ENCODE measurements around the gene NBAS.
A peak's percentile ranks its signal among the peaks of the same experiment; 100 is the strongest.
"Not testable (repeated sequence)": the region's sequence is repeated elsewhere in the genome, so short reads cannot be mapped to it uniquely, and the experiment has no call there.

NBAS gene

DNA sequence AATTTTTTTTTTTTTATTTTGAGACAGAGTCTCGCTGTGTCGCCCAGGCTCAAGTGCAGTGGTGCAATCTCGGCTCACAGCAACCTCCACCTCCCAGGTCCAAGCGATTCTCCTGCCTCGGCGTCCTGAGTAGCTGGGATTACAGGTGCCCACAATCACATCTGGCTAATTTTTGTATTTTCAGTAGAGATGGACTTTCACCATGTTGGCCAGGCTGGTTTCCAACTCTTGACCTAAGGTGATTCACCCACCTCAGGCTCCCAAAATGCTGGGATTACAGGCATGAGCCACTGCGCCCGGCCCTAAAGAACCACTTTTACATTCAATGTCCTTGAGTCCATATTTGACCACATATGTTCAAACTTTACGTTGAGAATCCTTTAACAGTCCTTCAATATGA is 156.6 kb downstream of the NBAS start:
- DNase-seq = not testable (repeated sequence)

DNA sequence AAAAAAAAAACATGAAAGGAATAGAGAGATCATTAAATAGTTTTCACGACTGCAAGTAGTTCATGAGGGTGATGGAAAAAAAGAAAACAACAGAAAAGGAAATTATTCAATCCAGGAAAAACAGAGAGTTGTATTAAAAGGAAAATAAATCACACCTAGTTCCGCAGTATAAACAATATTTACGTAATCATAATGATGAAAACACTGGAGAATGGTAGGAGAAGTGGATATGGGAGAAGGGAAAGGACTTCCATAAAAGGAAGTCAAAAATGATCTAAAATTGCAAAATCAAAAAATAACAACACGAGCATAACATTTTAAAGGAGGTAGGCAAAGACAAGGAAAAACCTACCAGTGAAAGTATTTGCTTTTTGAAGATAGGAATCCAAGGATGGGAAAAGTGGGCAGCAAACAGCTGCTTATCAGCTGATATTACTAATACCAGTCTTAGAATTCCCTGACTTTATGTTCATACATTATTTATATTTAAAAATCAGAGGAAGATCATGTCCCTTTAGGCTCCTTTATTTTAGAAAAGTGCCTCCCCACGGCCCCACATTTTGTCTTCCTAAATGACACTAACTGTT is 160.8 kb downstream of the NBAS start:
- DNase-seq = no peak

DNA sequence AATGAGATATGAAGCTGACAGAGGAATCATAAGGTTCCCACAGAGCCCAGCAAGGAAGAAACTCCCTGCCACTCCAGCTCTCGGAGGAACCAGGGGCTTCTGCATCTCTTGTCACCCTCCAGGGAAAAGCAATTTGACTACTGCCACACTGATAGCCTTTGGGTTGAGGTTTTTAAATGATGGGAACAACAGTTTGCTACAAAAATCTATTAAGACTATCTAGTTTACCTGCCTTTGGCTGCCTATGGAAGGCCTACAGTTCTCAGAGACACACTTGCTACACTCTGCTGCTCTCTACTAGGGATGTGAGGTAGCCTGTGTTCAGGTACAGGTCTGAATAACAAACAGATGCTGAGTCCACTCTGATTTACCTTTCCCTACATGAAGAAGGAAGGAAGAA is 161.9 kb downstream of the NBAS start:
- peak in 1 of 2 experiments; percentile 97 for DNase-seq

DNA sequence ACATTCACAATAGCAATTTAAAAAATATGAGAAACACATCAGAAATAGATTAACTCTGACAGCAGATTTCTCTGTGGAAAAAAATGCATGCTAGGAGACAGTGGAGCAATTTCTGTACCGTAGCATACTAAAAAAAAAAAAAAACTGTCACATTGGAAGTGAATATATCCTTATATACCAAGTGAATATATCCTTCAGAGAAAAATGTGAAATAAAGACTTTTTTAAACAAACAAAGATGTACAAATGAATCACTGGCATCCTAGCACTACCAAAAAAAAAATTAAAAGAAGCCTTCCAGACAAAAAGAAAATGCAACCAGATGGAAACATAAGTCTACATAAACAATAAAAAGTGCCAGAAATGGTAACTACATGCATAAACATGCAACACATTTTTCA is 169.4 kb downstream of the NBAS start:
- no peak for DNase-seq

DNA sequence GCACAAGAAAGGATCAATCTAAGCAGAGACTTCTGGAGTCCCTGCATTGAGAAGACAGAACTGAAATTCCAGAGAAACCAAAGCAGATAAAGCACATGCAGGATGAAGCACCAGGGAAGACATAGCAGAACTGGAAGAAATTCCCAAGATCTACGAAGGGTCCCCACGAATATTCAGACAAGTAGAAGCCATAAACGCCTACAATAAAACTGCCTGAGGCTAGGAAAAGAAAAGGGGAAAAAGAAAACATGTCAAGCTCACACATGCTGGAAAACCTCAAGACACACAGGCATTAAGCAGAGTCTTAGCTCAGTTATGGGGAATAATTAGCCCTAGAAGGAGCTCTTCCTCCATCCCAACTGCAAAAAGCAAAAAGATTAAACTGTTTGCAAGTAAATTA is 171.2 kb downstream of the NBAS start:
- DNase-seq = peak; percentile 95 to 96

DNA sequence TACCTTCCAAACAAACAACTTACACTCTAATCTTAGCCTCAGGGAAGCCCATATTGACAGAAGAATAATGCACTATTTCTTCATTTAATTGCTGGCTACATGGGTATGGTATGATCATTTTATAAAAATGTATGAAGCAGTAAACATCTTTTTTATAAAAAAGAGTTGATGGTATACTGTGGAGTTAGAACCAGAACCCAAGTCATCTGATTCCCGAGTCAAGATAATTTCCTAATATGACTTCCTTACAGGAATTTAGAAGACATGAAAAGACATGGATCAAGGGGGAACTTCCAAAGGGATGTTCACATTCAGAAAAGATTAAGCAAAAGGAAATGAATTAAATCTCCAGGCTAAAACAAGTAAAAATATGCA is 171.8 kb downstream of the NBAS start:
- DNase-seq = no peak

DNA sequence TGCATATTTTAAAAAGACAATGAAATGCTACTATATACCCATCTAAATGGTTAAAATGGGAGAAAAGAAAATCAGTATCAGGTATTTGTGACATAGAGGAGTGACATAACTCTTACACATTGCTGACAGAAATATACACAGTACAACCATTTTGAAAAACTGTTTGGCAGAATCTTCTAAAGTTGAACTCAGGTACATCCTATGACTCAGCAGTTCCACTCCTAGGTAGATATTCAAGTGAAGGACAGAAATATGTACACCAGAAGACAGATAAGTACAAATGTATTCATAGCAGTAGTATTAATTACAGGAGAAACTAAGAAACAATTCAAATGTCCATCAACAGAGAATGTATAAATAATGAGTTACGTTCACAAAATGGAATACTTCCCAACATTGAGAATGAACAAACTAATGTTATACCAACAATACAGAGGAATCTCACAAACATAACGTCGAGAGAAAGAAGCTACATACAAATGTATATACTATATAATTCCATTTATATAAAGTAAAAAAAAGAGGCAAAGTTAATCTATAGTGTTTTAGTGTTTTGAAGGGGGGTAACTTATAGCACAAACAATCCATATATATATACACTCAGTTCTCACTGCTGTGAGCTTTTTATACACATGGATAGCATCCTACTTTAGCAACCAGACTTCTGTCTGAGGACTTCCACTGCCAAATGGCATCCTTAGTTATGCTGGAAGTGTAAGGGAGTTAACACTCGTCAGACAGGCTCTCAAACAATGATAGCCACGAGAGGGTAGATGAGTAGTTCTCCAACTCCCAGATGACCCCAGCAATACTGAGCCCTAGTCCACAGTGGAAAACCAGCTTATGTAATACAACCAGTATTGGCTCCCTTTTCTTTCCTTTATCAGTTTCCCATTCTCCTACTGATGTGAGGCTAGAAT is 172.5 kb downstream of the NBAS start:
- DNase-seq = peak in 1 of 2 experiments; percentile 96

DNA sequence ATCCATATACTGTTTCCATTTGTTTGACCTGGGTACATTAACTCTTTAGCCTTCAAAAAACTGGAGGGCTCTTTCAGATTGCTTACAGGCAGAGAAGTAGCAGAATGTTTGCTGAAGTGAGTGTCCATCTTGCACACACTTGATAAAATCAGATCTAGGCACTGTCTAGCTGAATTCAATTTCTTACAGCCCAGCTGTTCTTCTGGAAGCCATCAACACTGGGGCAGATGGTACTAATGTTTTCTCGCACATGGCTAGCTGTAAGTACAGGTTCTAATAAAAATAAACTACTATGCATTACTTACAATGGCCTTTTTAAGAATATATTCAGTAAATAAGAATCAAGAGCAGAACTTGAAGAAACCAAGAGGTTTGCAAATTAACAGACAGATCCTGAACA is 175.9 kb downstream of the NBAS start:
- peak; percentile 98 to 99 for DNase-seq

DNA sequence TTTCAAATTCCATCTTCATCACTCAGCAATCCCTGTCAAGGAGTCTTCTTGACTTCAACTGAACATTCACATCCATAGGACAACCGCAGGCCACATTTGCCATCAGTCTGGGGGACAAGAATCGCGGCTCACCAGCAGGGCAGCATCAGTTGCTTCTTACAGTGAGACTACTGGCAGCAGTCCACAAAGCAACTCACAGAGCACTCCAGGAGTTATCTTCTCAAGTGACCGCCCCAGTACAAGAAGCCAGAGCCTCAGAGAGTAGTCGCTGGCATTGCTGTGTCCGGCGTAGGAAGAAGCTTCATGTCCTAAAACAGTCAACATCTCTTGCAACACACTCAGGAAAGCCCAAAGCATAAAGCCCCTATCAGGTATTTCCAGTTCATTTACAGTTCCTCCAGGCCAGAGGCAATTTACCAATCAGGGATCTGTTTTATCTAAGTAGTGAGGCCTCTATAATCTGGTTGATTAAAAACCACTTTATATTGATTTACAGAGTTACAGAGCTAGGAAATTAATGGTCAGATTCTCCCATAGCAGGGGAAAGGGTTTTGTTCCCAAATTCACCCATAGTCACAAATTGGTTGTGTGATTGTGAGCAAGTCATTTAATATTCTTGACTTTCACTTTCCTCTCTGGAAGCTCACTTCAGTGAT is 177.3 kb downstream of the NBAS start:
- peak; percentile 100 for DNase-seq

DNA sequence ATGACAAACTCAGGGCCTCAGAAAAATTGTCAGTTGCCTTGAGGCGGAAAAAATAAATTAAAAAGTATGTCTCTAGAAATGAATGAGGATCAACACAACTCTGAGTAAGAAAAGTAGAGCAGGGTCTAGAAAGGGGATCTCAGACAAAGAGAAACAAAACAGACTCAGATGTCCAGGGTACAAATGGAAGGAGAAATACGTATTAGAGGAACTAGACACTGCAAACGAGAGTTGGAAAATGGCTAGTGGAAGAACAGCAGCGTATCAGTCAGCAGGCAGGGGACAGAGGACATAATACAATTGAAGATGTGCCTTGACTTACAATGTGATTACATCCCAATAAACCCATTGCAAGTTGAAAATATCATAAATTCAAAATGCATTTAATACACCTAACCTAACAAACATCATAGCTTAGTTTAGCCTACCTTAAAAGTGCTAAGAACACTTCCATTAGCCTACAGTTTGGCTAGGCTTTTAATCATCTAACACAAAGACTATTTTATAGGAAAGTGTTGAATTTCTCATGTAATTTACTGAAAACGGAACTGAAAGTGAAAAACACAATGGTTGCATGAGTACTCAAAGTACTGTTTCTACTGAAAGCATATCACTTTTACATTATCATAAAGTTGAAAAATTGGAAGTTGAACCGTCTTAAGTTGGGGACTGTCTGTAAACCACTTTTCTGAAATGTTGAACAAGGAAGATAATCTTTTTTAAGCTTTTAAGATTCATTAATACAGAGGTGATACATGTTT is 182.8 kb downstream of the NBAS start:
- peak; percentile 100 for DNase-seq

DNA sequence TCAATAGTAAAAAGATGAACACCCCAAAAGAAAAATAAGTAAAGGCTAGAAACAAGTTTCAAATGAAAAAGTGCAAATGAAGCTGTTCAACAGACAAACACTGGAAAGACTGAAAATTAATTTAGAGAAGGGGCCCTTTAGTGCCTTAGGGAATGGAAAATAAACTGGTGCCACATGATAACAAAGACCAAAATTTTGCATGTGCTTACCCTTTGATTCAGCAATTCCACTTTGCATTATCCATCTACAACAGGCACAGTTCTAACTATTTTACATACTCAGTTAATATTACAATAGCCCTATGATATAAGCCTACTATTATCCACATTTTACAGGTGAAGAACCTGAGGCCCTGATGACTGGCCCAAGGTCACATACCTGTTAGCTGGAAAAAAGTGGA is 183.9 kb downstream of the NBAS start:
- DNase-seq = peak; percentile 100

DNA sequence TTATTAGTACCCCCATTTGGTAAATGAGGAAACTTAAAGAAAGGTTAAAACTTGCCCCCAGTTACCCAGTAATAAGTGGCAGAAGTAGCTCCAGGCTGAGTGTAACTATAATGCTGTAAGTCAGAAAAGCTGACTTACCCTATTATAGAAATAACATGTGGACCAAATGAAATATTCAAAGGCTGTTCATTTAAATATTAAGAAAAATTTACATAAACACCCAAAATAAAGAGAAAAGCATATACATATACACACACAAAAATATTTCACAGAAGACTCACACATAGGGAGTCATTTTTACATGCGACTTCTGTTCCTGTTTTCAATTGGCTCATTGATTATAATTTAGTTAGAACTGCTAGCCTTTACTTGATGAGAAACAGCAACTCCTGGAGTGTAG is 189.1 kb downstream of the NBAS start:
- peak; percentile 100 for DNase-seq

DNA sequence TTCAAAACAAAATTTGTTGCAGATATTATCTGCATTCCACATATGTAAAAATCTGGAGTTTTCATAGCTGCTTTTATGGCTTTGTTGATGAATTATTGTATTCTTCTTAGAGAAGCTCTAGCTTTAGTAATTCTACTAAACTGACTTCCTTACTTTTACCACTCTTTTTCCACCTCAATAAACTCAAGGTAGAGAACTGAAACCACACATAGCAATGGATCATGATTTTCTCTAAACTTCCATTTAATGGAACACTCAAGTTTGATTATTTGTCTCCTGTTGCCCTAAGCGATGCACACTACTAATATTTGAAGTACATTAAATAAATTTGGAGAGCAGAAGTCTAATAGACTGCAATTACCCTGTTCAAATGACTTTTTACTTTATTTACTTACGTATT is 192.0 kb downstream of the NBAS start:
- DNase-seq = no peak

DNA sequence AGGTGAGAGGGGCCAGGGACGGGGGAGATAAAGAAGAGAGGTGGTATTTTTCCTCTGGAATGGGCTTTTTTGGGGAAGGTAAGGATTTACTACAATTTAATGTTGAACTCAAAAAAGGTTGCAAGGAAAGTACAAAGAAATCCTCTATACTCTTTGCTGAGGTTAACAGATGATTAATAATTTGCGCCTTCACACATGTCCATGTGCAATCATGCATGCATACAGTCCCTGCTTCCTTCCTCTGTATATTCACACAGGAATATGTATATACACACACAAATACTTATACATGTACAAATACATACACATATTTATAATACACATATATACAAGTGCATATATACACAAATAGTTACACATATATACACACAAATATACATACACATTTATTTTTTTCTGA is 193.4 kb downstream of the NBAS start:
- peak in 1 of 2 experiments; percentile 98 for DNase-seq

DNA sequence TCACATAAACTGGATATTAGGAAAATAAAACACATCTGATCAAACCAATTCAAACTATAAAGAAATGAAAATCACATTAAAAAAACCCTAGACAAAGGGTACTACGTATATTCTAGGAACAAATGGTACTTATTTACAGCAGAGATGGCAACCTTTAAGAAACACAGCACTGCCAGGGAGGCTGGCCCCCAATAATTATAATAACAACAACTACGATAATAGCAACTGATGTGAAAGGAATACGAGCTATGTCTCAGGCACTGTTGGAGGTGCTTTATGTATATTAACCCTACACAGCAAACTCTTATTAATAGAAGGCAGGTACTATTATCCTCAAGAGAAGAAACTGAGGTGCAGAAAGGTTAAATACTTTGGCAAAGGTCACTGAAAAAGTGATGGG is 193.9 kb downstream of the NBAS start:
- DNase-seq = no peak

DNA sequence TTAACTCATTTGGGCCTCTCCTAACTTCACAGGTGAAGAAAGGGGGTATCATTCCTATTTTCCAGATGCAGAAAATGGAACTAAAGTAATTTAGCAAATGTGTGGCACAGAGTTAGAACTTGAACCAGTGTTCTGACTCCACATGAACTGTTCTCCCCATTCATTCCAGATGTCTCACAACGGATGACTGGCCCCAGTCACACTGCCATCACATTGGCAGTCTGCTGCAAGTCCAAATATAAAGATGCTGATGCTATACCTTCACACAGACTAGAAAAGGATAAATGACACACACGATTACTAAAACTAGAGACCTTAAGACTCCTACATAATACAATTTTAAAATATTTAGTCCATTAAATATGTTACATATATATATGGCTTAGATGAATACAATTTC is 195.7 kb downstream of the NBAS start:
- DNase-seq = no peak

DNA sequence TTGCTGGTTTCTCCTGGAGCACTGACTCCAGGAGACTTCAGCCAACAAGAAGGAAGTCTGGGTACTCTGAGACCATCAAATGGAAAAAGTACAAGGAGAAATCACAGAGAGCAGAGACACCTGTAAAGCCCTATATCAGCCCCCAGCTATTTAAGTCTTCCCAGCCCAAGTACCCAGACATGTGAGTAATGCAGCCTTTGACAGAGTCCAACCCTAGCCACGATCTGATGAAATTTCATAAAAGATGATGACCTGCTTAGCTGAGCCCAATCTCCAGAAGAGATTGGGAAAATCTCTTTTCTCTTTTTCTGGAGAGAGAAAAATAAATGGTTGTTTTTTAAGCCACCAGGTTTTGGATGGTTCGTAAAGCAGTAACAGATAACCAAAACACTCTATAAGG is 196.6 kb downstream of the NBAS start:
- DNase-seq = no peak

DNA sequence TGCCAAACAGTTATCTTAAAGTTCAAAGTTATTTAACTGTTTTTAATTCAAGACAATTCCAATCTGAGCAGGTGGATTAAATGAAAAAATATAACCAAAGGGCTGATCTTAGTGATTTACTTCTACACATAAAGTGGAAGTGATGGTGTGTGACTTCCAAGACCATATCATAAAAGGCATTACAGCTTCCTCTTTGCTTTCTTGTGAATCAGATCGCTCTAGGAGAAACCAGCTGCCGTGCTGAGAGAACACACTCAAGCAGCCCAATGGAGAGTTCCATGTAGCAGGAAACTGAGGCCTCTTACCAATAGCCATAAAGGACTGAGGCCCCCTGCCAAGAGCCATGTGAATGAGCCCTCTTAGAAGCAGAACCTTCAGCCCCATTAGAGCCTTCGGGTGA is 197.4 kb downstream of the NBAS start:
- no peak for DNase-seq

DNA sequence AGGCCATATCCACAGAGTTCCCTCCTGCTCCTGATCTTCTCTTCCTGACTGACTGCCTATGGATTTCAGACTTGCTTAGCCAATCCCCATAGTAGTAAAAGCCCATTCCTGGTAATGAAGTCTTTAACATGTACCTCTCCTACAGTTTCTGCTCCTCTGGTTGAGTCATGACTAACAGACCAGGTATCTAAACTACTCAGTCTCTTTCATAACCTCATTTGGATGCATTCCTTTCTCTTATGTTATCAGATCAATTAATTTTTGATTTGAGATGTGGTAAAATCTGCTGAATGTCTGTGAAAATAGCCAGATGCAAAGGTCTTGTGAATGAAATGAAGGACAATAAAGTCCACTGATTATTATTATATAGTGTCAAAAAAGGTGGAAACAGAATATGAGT is 198.0 kb downstream of the NBAS start:
- DNase-seq = no peak

DNA sequence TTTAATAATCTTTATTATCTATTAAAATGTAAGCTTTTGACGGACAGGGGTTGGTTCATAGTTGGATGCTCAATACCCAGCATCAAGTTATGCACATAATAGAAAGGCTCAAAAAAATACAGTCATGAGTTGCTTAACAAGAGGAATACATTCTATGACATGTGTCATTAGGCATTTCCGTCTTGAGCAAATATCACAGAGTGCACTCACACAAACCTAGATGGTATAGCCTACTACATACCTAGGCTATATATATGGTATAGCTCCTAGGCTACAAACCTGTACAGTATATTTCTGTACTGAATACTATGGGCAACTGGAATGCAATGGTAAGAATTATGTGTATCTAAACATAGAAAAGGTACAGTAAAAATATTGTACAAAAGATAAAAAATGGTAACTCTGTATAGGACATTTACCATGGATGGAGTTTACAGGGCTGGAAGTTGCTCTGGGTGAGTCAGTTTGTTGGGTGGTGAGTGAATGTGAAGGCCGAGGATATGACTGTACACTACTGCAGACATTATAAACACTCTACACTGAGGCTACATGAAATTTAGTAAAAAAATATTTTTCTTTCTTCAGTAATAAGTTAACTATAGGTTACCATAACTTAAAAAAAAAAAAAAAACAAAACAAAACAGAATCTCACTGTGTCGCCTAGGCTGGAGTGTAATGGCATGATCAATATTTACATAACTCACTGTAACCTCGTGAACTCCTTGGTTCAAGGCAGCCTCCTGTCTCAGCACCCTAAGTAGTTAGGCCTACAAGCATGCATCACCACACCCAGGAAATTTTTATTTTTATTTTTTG is 201.2 kb downstream of the NBAS start:
- DNase-seq = no peak

DNA sequence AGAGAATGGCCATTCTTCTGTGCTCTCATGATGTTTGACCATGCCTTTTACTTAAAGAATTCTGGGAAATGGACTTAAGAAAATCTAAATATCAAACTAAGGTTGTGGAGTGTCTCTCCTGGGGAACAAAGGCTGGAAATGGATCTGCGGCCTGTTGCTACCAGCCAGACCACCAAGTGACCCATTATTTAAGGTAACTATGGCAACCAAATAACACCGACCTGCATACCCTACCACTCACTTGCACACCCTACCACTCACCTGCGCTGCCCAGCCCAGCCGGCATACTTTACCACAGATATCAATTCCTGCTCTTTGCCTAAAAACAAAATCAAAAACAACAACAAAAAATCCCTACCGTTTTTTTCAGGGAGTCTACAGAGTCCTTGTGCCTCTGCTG is 203.2 kb downstream of the NBAS start:
- no peak for DNase-seq

DNA sequence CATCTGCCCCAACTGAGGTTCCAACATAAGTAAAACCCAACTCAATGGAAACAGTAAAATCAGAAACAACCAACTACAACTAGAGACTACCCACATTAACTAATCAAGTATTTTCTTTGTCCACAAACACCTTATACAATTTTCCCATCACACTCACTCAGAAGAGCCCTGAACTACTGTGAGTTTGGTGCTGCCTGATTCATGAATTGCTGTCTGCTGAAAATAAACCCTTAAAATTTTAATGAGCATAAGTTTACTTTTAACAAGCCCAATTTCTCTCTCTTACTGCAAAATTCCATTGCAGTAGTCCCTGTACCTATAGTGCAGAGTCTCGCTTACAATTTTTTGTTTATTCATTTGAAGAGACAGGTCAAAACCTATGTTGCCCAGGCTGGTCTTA is 203.9 kb downstream of the NBAS start:
- DNase-seq = no peak
